HUDEP-2 (cell line): ENCODE measurements around the gene BAIAP2L2.
"Not testable (repeated sequence)": the region's sequence is repeated elsewhere in the genome, so short reads cannot be mapped to it uniquely, and the experiment has no call there.

Experiments used
- DNase-seq, 76 experiments: peaks; one replicate each; lab custom pipeline; 2025; ENCODE audit not compliant: unreplicated experiment in 76 of 76; lab: John Stamatoyannopoulos, UW

The BAIAP2L2 gene

GRCh38 chr22:38129856-38130255 lies 19.4 kb upstream of the BAIAP2L2 start:
- no peak for DNase-seq

- no peak for DNase-seq
Observed at GRCh38 chr22:38129021-38129420, 18.5 kb upstream of the BAIAP2L2 start.

DNA sequence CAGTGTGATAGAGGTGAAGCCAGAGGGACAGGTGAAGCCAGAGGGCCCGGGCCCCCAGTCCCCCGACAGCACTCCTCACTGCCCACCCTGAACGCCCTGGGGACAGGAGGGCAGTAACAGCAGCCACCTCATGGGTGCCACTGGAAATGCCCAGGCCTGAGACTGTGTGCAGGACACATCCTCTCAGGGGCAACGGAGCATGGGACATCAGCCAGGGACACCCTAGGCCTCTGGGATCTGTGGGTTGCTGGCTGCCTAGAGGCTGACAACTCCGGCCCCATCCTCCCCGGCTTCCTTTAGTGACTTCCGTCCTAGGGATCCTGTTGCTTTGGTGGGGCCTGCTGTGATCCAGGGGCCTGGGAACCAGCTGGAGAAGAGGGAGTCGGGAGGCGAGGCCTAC lies 17.4 kb upstream of the BAIAP2L2 start:
- no peak for DNase-seq

- peak in 74 of 76 experiments; percentile 27 to 95 (median 82) for DNase-seq
Observed at GRCh38 chr22:38126928-38127668, 16.6 kb upstream of the BAIAP2L2 start.

DNA sequence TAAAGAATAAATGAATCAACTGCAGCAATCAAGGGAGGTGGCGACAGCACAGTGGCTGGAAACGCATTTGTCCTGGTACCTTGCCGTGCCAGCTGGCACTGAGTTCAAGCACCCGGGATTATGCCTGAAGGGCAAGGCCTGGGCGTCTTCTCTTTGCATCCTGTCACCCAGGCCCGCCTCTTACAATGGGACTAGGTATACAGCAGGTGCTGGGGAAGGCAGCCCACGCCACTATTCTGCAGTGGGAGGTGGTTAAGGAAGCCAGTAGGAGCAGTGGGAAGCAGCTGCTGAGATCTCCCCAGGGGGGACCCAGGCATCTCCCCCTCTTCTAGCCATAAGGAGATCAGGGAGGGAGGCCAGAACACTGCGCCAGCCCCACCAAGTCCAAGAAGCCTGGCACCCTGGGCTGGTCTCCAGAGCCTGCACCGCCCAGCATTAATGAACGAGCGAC lies 15.3 kb upstream of the BAIAP2L2 start:
- no peak for DNase-seq

DNA sequence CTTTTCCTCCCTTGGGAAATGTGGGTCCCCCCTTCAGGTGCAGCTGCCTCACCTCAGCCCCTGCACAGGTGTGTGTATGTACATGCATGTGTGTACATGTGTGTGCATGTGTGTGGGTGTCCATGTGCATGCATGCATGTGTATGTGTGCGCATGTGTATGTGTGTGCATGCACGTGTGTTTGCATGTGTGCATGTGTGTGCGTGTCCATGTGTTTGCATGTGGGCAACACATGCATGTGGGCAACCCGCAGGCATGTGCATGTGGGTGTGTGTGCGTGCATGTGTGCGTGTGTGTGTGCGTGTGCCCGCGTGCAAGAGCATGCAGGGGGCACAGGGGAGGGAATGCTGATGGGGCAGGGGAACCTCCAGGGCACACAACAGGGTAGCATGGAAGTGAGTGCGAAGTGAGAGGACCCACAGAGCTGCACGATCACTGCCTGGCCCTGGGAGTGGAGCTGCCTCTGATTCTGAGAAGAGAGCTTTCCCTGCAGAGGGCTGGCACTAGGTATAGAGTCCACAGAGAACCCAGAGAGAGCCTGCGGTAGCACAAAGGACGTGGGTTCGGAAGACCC lies 14.6 kb upstream of the BAIAP2L2 start:
- DNase-seq, result no peak

- no peak for DNase-seq
Observed at GRCh38 chr22:38124236-38124974, 13.9 kb upstream of the BAIAP2L2 start.

DNA sequence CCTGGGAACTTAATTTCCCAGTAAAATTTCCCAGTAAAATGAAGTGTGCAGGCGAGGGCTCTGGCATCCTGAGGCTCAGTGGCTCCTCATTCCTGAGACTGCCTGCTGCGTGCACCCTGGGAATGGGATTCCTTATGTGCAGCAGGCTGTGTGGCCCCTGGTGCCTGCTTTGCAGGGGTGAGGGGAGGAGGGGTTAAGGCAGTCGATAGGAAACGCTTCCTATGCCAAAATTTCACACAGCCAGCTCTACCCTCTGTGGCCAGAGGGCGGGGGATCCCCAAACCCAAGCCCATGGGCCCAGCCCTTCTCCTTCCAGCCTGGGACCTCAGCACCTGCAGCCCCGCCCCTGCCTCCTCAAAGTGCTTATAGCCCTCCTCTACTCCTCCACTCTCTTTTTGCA lies 12.1 kb upstream of the BAIAP2L2 start:
- no peak for DNase-seq

- no peak for DNase-seq
Observed at GRCh38 chr22:38120359-38121110, 10.1 kb upstream of the BAIAP2L2 start.

DNA sequence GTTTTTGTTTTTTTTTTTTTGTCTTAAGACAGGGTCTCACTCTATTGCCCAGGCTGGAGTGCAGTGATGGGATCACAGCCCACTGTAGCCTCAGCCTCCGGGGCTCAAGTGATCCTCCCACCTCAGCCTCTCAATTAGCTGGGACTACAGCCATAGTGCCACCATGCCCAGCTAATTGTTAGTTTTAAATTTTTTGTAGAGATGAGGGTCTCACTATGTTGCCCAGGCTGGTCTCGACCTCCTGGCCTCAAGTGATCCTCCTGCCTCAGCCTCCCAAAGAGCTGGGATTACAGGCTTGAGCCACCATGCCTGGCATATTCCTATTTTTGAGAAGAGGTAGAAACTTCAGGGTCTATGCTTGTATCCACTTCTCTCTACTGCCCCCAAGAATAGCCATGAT lies 8.3 kb upstream of the BAIAP2L2 start:
- not testable (repeated sequence) for DNase-seq

DNA sequence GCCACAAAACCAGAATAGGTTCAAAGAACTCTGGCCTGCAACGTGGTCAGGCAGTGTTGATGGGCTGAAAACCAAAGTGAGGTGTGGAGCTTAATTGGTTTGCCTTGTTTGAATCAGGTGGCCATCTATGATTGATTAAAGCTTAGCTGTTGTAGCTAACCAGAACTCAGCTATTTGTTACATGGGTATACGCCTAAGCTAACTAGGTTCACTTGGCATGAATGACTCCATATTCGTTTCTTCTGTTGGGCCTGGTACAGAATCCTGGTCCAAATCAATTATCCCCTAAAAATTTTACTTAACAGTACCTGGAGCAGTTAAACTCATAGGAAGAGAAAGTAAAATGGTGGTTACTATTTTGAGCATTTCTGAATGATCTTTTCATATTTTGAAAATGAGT lies 7.7 kb upstream of the BAIAP2L2 start:
- DNase-seq, result no peak

DNA sequence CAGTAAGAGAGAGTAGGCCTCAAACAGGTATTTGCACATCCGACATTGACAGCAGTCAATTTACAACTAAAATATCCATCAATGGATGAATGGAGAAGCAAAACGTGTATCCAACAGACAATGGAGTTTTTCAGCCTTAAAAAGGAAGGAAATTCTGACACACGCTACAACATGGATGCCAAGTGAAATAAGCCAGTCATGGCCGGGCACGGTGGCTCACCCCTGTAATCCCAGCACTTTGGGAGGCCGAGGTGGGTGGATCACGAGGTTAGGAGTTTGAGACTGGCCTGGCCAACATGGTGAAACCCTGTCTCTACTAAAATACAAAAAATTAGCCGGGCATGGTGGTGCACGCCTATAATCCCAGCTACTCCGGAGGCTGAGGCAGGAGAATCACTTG lies 7.1 kb upstream of the BAIAP2L2 start:
- not testable (repeated sequence) for DNase-seq

GRCh38 chr22:38115423-38116205 lies 5.1 kb upstream of the BAIAP2L2 start:
- no peak for DNase-seq

- peak in 67 of 76 experiments; percentile 11 to 86 (median 60) for DNase-seq
Observed at GRCh38 chr22:38114484-38115398, 4.3 kb upstream of the BAIAP2L2 start.

DNA sequence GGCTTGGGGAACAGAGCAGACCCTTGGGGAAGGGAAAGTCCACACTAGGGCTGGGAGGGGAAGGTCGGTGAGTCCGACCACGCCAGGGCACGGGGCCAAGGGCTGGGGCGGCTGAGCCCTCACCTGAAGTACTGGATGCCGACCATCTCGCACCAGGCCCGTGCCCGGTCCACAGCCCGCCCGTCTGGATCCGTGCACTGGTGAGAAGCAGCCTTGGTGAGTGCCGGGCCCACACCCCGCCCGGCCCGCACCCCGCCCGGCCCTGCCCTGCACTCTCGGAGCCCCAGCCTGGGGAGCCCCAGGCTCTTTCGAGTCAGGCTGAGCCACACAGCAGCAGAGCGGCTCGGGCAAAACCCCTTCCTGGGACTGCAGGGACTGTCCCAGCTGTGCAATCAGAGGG lies 1.9 kb upstream of the BAIAP2L2 start:
- no peak for DNase-seq

GRCh38 chr22:38111925-38112355 lies 1.5 kb upstream of the BAIAP2L2 start:
- no peak for DNase-seq

GRCh38 chr22:38110863-38111852 lies 674 bp upstream of the BAIAP2L2 start:
- DNase-seq, result peak in 28 of 76 experiments; percentile 8 to 53 (median 28)
